ENCODE measurements around the gene RAB8B.

RAB8B gene

DNA sequence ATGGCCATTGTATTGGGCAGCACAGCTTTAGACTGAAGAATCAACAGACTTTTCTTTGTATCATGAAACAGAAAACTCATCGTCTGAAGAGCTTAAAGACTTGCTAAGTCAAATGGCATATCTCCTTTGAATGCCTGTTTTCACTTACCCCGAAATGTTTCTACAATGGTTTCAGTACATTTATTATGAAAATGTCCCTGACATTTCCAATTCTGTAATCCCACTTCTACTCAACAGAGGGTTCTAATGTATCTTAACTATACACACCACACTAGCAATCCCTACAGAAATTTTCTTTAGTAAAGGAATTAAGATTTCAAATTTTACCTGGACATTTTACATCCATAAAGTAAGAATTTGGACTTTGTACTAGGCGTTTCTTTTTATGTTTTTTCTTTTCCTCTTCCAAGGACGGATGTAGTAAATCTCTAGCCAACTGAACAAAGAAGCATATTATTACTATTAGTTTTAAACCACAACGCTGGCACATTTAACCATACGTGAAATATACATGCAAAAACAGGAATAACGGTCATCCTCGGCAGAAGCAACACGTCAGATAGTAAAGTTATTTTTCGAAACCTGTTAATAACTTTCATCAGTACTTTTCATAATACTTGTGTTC is 33.2 kb upstream of the RAB8B start:
- TF ChIP-seq, protein P1, sequence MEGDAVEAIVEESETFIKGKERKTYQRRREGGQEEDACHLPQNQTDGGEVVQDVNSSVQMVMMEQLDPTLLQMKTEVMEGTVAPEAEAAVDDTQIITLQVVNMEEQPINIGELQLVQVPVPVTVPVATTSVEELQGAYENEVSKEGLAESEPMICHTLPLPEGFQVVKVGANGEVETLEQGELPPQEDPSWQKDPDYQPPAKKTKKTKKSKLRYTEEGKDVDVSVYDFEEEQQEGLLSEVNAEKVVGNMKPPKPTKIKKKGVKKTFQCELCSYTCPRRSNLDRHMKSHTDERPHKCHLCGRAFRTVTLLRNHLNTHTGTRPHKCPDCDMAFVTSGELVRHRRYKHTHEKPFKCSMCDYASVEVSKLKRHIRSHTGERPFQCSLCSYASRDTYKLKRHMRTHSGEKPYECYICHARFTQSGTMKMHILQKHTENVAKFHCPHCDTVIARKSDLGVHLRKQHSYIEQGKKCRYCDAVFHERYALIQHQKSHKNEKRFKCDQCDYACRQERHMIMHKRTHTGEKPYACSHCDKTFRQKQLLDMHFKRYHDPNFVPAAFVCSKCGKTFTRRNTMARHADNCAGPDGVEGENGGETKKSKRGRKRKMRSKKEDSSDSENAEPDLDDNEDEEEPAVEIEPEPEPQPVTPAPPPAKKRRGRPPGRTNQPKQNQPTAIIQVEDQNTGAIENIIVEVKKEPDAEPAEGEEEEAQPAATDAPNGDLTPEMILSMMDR (conservative IDR thresholded peaks at IDR 0.05; ENCODE audit: low read depth, low read length) = no peak
- no peak for DNase-seq (ENCODE audit: low read depth)
- H3K4me3 ChIP-seq (ENCODE audit: low read depth, low read length) = peak overlapping the region; percentile 96

DNA sequence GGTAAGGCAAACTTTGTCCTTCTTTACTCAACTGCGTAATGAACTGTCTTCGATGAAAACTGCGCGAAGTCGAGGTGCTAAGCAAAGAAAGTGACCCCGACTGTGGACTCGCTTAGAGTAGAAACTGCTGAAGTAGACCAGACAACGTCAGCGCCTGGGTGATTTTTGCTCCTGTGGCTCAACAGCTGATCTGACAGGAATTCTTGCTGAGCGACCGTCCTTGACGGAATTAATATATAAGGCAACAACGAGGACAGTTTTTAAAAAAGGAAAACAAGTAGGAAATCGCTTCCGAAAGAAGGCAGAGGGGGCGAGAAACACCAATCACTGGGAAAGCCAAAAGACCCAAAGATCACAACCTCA is 32.7 kb upstream of the RAB8B start:
- TF ChIP-seq, protein P1 (conservative IDR thresholded peaks at IDR 0.05; ENCODE audit: low read depth, low read length) = no peak
- peak; percentile 76 for DNase-seq (ENCODE audit: low read depth)
- peak overlapping the region; percentile 96 for H3K4me3 ChIP-seq (ENCODE audit: low read depth, low read length)

GRCh38 chr15:63157118-63157843 is 32.1 kb upstream of the RAB8B start, which contains the start of gene RPS27L:
Gene RPS27L, minus strand, starts transcription at chr15:63157477. Its CDS starts 72 bp downstream, at chr15:63157405.
- peak; percentile 98 for DNase-seq (ENCODE audit: low read depth)
- H3K4me3 ChIP-seq (ENCODE audit: low read depth, low read length) = peak within 1 kb of the TSS; percentile 96
- TF ChIP-seq, protein P1 (conservative IDR thresholded peaks at IDR 0.05; ENCODE audit: low read depth, low read length) = no peak

DNA sequence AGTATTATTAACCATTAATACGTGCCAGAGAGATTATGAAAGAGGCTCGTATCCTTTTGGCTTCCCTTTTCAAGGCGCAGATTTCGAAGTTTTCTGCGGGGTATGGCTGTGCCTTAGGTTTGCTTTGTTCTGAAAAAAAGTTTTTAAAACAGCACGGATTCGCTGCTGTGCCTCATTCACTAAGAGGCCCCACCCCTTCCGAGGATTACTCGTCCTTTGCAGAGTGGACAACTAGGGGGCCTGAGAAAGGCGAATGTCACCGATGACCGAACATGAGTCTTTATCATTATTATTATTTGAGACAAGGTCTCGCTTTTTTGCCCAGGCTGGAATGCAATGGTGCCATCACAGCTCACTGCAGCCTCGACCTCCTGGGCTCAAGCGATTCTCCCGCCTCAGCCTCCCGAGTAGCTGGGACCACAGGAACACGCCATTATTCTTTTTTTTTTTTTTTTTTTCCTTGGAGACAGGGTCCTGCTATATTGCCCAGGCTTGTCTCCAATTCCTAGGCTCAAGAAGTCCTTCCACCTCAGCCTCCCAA is 31.4 kb upstream of the RAB8B start:
- H3K4me3 ChIP-seq (ENCODE audit: low read depth, low read length) = peak overlapping the region; percentile 96
- peak; percentile 89 for DNase-seq (ENCODE audit: low read depth)
- TF ChIP-seq, protein P1 (conservative IDR thresholded peaks at IDR 0.05; ENCODE audit: low read depth, low read length) = peak; percentile 40

DNA sequence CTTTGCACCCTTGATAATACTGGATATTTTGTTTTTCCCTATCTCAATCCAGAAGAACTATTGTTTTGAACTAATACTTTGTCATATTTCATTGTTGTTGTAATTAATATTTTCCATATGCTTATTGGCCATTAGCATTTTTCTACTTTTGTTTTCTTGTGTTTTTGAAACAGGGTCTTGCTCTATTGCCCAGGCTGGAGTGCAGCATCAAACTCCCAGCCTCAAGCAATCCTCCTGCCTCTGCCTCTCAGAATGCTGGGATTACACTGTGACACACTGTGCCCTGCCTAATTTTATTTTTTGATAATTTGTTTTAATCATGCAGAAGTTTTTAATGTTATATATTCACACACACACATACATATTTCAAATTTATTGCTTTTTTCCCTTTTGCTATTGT is 28.8 kb upstream of the RAB8B start:
- DNase-seq (ENCODE audit: low read depth) = no peak
- no peak overlapping the region for H3K4me3 ChIP-seq (ENCODE audit: low read depth, low read length)
- TF ChIP-seq, protein P1 (conservative IDR thresholded peaks at IDR 0.05; ENCODE audit: low read depth, low read length) = no peak

- H3K4me3 ChIP-seq (ENCODE audit: low read depth, low read length) = no peak overlapping the region
- TF ChIP-seq, protein P1 (conservative IDR thresholded peaks at IDR 0.05; ENCODE audit: low read depth, low read length) = no peak
- no peak for DNase-seq (ENCODE audit: low read depth)
Measured at GRCh38 chr15:63163217-63163616, 26.2 kb upstream of the RAB8B start.
